Measurements from ENCODE around the gene GRAMD4.

DNA sequence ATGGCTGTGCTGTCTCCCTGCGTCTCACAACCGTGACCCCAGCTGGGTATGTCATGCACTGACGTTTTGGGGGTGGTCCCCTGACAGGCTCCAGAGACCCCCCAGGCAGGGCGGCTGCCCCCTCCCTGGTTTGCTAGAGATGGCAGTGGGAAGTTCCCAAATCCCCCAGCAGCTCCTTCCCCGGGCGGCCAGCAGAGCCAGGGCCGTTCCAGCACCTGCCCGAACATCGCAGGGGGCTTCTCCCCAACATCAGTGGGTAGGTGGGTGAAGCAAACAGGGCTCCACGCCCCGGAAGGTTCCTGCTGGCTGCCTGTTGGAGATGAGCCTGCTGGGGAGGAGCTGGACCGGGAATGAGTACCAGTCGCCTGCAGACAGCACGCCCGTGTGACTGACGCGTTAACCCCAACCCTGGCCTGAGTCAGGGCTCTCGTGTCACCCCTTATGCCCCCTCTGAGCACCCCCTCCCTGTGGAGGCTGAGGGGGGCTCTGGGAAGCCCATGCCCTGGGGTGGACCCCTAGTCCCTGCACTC, 45.6 kb downstream of the GRAMD4 start:
- TF ChIP-seq EZH2 (IDR thresholded peaks at IDR 0.05; ENCODE audit: insufficient read depth, poor library complexity, severe bottlenecking): no peak
- no peak for TF ChIP-seq EZH2phosphoT487 (IDR thresholded peaks at IDR 0.05; ENCODE audit: insufficient read depth, low read depth)
